Osteocyte (in vitro differentiated cells): ENCODE data around the gene ZNF691. TPM values are rescaled to one million over a fixed set of nuclear protein-coding genes. Genes with fewer than 3 reads are reported as not detected.

Source experiments
- DNase-seq: peaks from one replicate; pipeline ENCODE4 v3.0.0; 2021; ENCODE audit warnings: mixed read lengths; ENCODE audit not compliant: unreplicated experiment; ENCODE audit errors: extremely low spot score
- H3K27ac Mint-ChIP-seq: one replicate; pipeline ENCODE4 v1.8.0; 2021; ENCODE audit warnings: mild to moderate bottlenecking, mixed read lengths; ENCODE audit not compliant: unreplicated experiment
- H3K27me3 Mint-ChIP-seq: one replicate; pipeline ENCODE4 v1.8.0; 2021; ENCODE audit warnings: mixed read lengths; ENCODE audit not compliant: unreplicated experiment
- H3K36me3 Mint-ChIP-seq: one replicate; pipeline ENCODE4 v1.8.0; 2021; ENCODE audit warnings: mixed read lengths; ENCODE audit not compliant: unreplicated experiment
- H3K4me1 Mint-ChIP-seq: one replicate; pipeline ENCODE4 v1.8.0; 2021; ENCODE audit warnings: mixed read lengths; ENCODE audit not compliant: unreplicated experiment
- H3K4me3 Mint-ChIP-seq: one replicate; pipeline ENCODE4 v1.8.0; 2021; ENCODE audit warnings: mild to moderate bottlenecking, moderate library complexity, mixed read lengths; ENCODE audit not compliant: unreplicated experiment
- H3K9me3 Mint-ChIP-seq: one replicate; pipeline ENCODE4 v1.8.0; 2021; ENCODE audit warnings: mixed read lengths; ENCODE audit not compliant: unreplicated experiment
- total RNA-seq: library from RNA; stranded (reverse); gene quantifications from 2 replicates; pipeline ENCODE4 v1.2.1, GENCODE V29; 2021
- TF ChIP-seq, protein P1 (sequence below): fragments of 200-600 bp; sonication (generic); IDR thresholded peaks from 2 replicates; pipeline ENCODE4 v1.5.0; 2021; ENCODE audit warnings: antibody characterized with exemption, mild to moderate bottlenecking, moderate library complexity

The ZNF691 gene
- total RNA-seq, 1 donor from 2014 or later: 10.7 TPM

DNA sequence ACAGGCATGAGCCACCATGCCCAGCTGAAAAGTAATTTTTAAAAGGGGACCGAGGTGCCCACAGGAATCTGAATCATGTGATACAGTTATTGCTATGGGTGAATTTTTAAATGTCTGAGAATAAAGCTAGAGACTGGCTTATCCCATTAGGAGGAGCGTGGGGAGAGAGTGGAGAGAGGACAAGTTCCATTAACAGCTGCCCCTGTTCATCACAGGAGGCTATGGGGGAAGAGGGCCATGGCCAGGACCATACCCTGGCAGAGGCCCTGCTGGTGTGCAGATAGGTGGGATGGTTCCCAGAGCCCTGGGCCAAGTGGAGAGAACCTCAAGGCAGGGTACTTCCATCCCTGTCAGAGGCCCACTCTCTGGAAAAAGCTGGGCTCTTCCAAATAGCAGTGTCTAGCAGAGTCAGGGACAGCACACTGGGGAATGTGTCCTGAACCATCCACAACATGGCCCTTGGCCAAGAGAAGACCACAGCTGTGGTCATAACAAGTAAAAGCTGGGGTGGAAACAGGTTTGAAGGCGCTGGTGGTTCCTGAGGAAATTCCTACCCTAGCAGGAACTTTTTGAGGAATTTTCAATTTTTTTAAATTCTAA lies 13.7 kb upstream of the ZNF691 start:
- TF ChIP-seq, protein P1, sequence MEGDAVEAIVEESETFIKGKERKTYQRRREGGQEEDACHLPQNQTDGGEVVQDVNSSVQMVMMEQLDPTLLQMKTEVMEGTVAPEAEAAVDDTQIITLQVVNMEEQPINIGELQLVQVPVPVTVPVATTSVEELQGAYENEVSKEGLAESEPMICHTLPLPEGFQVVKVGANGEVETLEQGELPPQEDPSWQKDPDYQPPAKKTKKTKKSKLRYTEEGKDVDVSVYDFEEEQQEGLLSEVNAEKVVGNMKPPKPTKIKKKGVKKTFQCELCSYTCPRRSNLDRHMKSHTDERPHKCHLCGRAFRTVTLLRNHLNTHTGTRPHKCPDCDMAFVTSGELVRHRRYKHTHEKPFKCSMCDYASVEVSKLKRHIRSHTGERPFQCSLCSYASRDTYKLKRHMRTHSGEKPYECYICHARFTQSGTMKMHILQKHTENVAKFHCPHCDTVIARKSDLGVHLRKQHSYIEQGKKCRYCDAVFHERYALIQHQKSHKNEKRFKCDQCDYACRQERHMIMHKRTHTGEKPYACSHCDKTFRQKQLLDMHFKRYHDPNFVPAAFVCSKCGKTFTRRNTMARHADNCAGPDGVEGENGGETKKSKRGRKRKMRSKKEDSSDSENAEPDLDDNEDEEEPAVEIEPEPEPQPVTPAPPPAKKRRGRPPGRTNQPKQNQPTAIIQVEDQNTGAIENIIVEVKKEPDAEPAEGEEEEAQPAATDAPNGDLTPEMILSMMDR: no peak
- no peaks in the 10 kb centered on the region for H3K4me1 Mint-ChIP-seq
- H3K9me3 Mint-ChIP-seq: no peaks in the 10 kb centered on the region
- H3K36me3 Mint-ChIP-seq: peaks cover 8% of the 10 kb centered on the region
- no peak overlapping the region for H3K27ac Mint-ChIP-seq
- no peak for DNase-seq
- H3K27me3 Mint-ChIP-seq: no peaks in the 10 kb centered on the region
- no peak overlapping the region for H3K4me3 Mint-ChIP-seq

GRCh38 chr1:42833981-42834380 lies 12.4 kb upstream of the ZNF691 start:
- Mint-ChIP-seq H3K4me1 (no peaks in the 10 kb centered on the region), H3K27me3 (no peaks in the 10 kb centered on the region), H3K36me3 (peaks cover 9% of the 10 kb centered on the region), H3K4me3 (no peak overlapping the region), H3K27ac (no peak overlapping the region), H3K9me3 (no peaks in the 10 kb centered on the region)
- TF ChIP-seq, protein P1: no peak
- no peak for DNase-seq

- no peak overlapping the region for H3K4me3 Mint-ChIP-seq
- peaks cover 9% of the 10 kb centered on the region for H3K36me3 Mint-ChIP-seq
- no peaks in the 10 kb centered on the region for H3K9me3 Mint-ChIP-seq
- H3K27me3 Mint-ChIP-seq: no peaks in the 10 kb centered on the region
- H3K4me1 Mint-ChIP-seq: no peaks in the 10 kb centered on the region
- TF ChIP-seq, protein P1: no peak
- H3K27ac Mint-ChIP-seq: no peak overlapping the region
- no peak for DNase-seq
These were observed 11.6 kb upstream of the ZNF691 start for GRCh38 chr1:42834803-42835202.

GRCh38 chr1:42835422-42835821 lies 11.0 kb upstream of the ZNF691 start:
- Mint-ChIP-seq H3K4me3 (no peak overlapping the region), H3K27ac (no peak overlapping the region)

GRCh38 chr1:42837709-42838108 lies 8.7 kb upstream of the ZNF691 start:
- TF ChIP-seq, protein P1: no peak
- no peak overlapping the region for H3K27ac Mint-ChIP-seq
- no peaks in the 10 kb centered on the region for H3K4me1 Mint-ChIP-seq
- no peak overlapping the region for H3K4me3 Mint-ChIP-seq
- no peak for DNase-seq
- no peaks in the 10 kb centered on the region for H3K9me3 Mint-ChIP-seq
- H3K27me3 Mint-ChIP-seq: no peaks in the 10 kb centered on the region
- peaks cover 10% of the 10 kb centered on the region for H3K36me3 Mint-ChIP-seq

More at GRCh38 chr1:42835422-42835821, 11.0 kb upstream of the ZNF691 start:
- DNase-seq: no peak
- TF ChIP-seq, protein P1: no peak
- H3K36me3 Mint-ChIP-seq: peaks cover 9% of the 10 kb centered on the region
- no peaks in the 10 kb centered on the region for H3K4me1 Mint-ChIP-seq
- H3K27me3 Mint-ChIP-seq: no peaks in the 10 kb centered on the region
- H3K9me3 Mint-ChIP-seq: no peaks in the 10 kb centered on the region
